CD4-positive, alpha-beta T cell treated with Interleukin-17A for 4 hours (primary cell): ENCODE results near the gene CA14.
"Not testable (repeated sequence)": the region's sequence is repeated elsewhere in the genome, so short reads cannot be mapped to it uniquely, and the experiment has no call there.

Source experiments
- DNase-seq: peaks from one replicate; pipeline ENCODE4 v3.0.0-alpha.2; 2020; ENCODE audit warnings: mixed read lengths

Gene CA14

GRCh38 chr1:150236614-150237100 is 20.9 kb upstream of the CA14 start:
- no peak for DNase-seq

GRCh38 chr1:150237176-150237575 is 20.4 kb upstream of the CA14 start:
- DNase-seq, result not testable (repeated sequence)

- DNase-seq, result no peak
These were observed 19.8 kb upstream of the CA14 start for GRCh38 chr1:150237746-150238145.

GRCh38 chr1:150243003-150243402 is 14.6 kb upstream of the CA14 start:
- no peak for DNase-seq

- no peak for DNase-seq
These were observed 7.6 kb upstream of the CA14 start for GRCh38 chr1:150249936-150250335.

- DNase-seq, result no peak
These were observed 1.4 kb upstream of the CA14 start for GRCh38 chr1:150256198-150256553.

GRCh38 chr1:150256554-150257341 is 826 bp upstream of the CA14 start:
- no peak for DNase-seq

- DNase-seq, result no peak
These were observed 1.6 kb downstream of the CA14 start for GRCh38 chr1:150259217-150259616.

GRCh38 chr1:150259758-150260669 is 2.4 kb downstream of the CA14 start:
- DNase-seq, result no peak

GRCh38 chr1:150261367-150261766 is 3.8 kb downstream of the CA14 start:
- DNase-seq, result no peak

- no peak for DNase-seq
These were observed 5.1 kb downstream of the CA14 start for GRCh38 chr1:150262388-150263320.

GRCh38 chr1:150263549-150263948 is 6.0 kb downstream of the CA14 start:
- DNase-seq, result no peak

- no peak for DNase-seq
These were observed 10.3 kb downstream of the CA14 start for GRCh38 chr1:150267896-150268295.

- DNase-seq, result peak; percentile 45
These were observed 10.7 kb downstream of the CA14 start for GRCh38 chr1:150268340-150268704.

GRCh38 chr1:150268705-150269403 is 11.3 kb downstream of the CA14 start, which contains the start of gene APH1A:
APH1A (minus strand) TSS chr1:150269016; CDS start chr1:150268810, 206 bp downstream.
- peak; percentile 94 for DNase-seq

GRCh38 chr1:150269451-150269850 is 11.9 kb downstream of the CA14 start:
- DNase-seq, result no peak

- no peak for DNase-seq
These were observed 13.9 kb downstream of the CA14 start for GRCh38 chr1:150271291-150271959.

- no peak for DNase-seq
These were observed 15.7 kb downstream of the CA14 start for GRCh38 chr1:150273311-150273710.

- no peak for DNase-seq
These were observed 22.6 kb downstream of the CA14 start for GRCh38 chr1:150280138-150280707.

- peak; percentile 73 for DNase-seq
These were observed 23.7 kb downstream of the CA14 start for GRCh38 chr1:150281221-150281757.
